Transverse colon (tissue), 4 donors: Measurements from ENCODE around the gene FA2H. TPM values are rescaled to one million over a fixed set of nuclear protein-coding genes. Genes with fewer than 3 reads are reported as not detected.
A peak's percentile ranks its signal among the peaks of the same experiment; 100 is the strongest.
"Not testable (repeated sequence)": the region's sequence is repeated elsewhere in the genome, so short reads cannot be mapped to it uniquely, and the experiment has no call there.

Experiments used
- DNase-seq: peaks from one replicate; pipeline ENCODE4 v3.0.0-alpha.2; 2019
- H3K27ac ChIP-seq, 4 donors: fragments of 200-600 bp; sonication (generic); 2 replicates each; pipeline ENCODE4 v1.5.1; 2016 to 2018; ENCODE audit warnings: inconsistent platforms in 4 of 4
- H3K27me3 ChIP-seq: fragments of 200-600 bp; sonication (generic); 2 replicates; pipeline ENCODE4 v1.5.1; 2017; ENCODE audit warnings: inconsistent platforms
- H3K36me3 ChIP-seq, 4 donors: fragments of 200-600 bp; sonication (generic); 2 replicates each; pipeline ENCODE4 v1.5.1; 2017 to 2019; ENCODE audit warnings: inconsistent platforms in 4 of 4
- H3K4me1 ChIP-seq, 4 donors: fragments of 200-600 bp; sonication (generic); 2 replicates each; pipeline ENCODE4 v1.5.1; 2017 to 2020; ENCODE audit warnings: inconsistent platforms in 4 of 4
- H3K4me3 ChIP-seq, 4 donors: fragments of 200-600 bp; sonication (generic); 1 replicate in 1 of 4; 2 replicates in 3 of 4; pipeline versions ENCODE4 v1.5.1 to v1.6.1; 2017 to 2019; ENCODE audit warnings: inconsistent platforms in 4 of 4
- H3K9me3 ChIP-seq, 2 donors: fragments of 200-600 bp; sonication (generic); 2 replicates each; pipeline ENCODE4 v1.5.1; 2017 to 2019; ENCODE audit warnings: inconsistent platforms in 2 of 2
- CTCF ChIP-seq, 5 experiments: fragments of 200-600 bp in 3 of 5; fragments of 450-650 bp in 2 of 5; sonication (generic) in 3 of 5; IDR thresholded peaks; 1 replicate in 2 of 5; 2 replicates in 3 of 5; pipeline ENCODE4 v1.5.1; 2016 to 2017; ENCODE audit warnings: antibody characterized with exemption in 5 of 5, inconsistent platforms in 3 of 5, mild to moderate bottlenecking in 2 of 5, moderate library complexity in 1 of 5
- EP300 ChIP-seq: sonication (generic); formaldehyde crosslinking; IDR thresholded peaks from one replicate; pipeline ENCODE4 v1.6.1; 2017; ENCODE audit warnings: antibody characterized with exemption, low read depth
- POLR2A ChIP-seq: fragments of 450-650 bp; IDR thresholded peaks from one replicate; pipeline ENCODE4 v1.6.1; 2016; ENCODE audit warnings: antibody characterized with exemption, mild to moderate bottlenecking, moderate library complexity
- POLR2AphosphoS5 ChIP-seq, 3 donors: sonication (generic); formaldehyde crosslinking; IDR thresholded peaks; one replicate each; pipeline ENCODE4 v1.6.1; 2016; ENCODE audit warnings: antibody characterized with exemption in 3 of 3
- WGBS, 2 donors: methylation state at CpG; one replicate each; pipeline ENCODE4 v1.1.5; 2018; ENCODE audit warnings: low coverage in 1 of 2; 5-methylcytosine and 5-hydroxymethylcytosine counted together
- in situ Hi-C, 4 donors: fragments of 200-750 bp; cut with MboI; loops; one replicate each; pipeline versions ENCODE4 v1.15.0 to v1.15.1; 2017; ENCODE audit warnings: low sequenced_read_pairs in 3 of 4, low pct_ligation_motif_present in 1 of 4, low pct_unique_long_range_greater_than_20kb in 1 of 4
- intact Hi-C: fragments of 100-400 bp; cut with DNase I; formaldehyde crosslinking; loops from one replicate; pipeline ENCODE4 v1.15.1; 2023; ENCODE audit warnings: low total_unique reads
- total RNA-seq, 4 donors: library from RNA; depleted of rRNA; stranded (reverse); fragments of >200 nt; gene quantifications; one replicate each; pipeline ENCODE4 v1.1.0, GENCODE V29; 2016

Gene FA2H
- total RNA-seq: 10 to 100 TPM; 20.1 to 80.8 (median 36.8) TPM

DNA sequence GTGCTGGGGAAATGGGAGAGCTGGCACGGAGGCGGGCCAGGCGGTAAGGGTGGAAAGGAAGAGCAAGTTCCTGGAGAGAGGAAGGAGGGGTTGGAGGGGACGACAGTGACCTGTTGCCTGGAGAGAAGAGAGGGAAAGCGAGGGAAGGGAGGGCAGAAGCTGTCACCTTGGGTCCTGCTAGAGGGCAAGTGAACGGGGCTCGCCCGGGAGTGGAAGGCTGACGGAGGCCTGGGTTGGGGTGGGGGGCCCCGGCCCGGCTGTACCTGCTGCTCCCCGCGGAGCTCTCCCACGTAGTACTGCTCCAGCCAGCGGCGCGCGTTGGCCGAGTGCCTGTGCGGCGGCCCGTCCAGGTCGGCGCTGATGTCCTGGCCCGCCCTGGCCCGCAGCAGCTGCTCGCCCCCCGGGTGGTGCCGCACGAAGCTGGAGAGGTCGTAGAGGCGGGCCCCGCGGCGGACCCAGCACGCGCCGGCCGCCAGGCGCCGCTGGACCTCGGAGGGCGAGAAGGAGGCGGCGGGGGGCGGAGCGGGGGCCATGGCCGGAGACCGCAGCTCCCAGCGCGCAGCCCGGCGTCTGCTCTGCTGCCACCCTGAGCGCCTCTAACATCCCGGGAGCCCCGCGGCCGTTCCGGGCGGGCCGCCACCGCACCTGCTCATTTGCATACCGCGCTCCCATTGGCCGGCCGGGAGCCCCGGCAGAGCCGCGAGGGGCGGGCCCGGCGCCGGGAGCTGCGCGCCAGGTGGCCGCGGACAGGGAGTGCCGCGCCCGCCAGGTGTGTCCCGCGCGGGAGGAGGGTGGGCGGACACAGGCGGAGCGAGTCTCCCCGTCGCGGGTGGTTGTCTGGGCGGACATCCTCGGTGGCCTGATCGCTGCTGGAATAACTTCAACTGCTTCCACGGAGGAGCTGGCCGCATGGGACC is at the start of gene FA2H:
Gene FA2H (minus strand): TSS at position 598 of the 917 bp plus-strand sequence. CDS start 65 bp downstream, at position 533.
- H3K4me1 ChIP-seq: peaks cover 0 to 46% (median 20%) of the 10 kb centered on the region in 4 donors
- peak within 1 kb of the TSS; percentile 79 to 96 (median 91) for H3K27ac ChIP-seq
- in situ Hi-C loops (no loop called here), intact Hi-C loops (no loop called here)
- H3K27me3 ChIP-seq: peaks cover 26% of the 10 kb centered on the region
- H3K9me3 ChIP-seq: no peaks in the 10 kb centered on the region
- peak within 1 kb of the TSS; percentile 47 to 75 (median 63) for H3K4me3 ChIP-seq
- H3K36me3 ChIP-seq: no peaks in the 10 kb centered on the region
- peak; percentile 93 for DNase-seq
- WGBS, 2 donors: 6 to 12% methylated on average over 8 to 18 of the region's 94 CpGs
- TF ChIP-seq CTCF (IDR thresholded peaks at IDR 0.05) (peak in 4 of 5 experiments; percentile 13 to 40 (median 26)), POLR2A (peak; percentile 81), EP300 (no peak), POLR2AphosphoS5 (IDR thresholded peaks at IDR 0.05) (peak; percentile 77 to 95 (median 93))

GRCh38 chr16:74817851-74818250 is 43.2 kb upstream of the FA2H start:
- intact Hi-C loops (loop anchor here (10.0 kb wide), 1 partner anchor 553 kb away; no protein-coding TSS in a partner anchor), in situ Hi-C loops (loop anchor here in 1 of 4 donors (10.0 kb wide), 1 partner anchor 47 kb away; no protein-coding TSS in a partner anchor)
- no peaks in the 10 kb centered on the region for H3K9me3 ChIP-seq
- 63 to 83% methylated on average over 4 to 7 of the region's 7 CpGs for WGBS, 2 donors
- peaks cover 0 to 6% (median 2%) of the 10 kb centered on the region in 4 donors for H3K4me1 ChIP-seq
- H3K4me3 ChIP-seq: no peak overlapping the region
- no peaks in the 10 kb centered on the region for H3K36me3 ChIP-seq
- peaks cover 4% of the 10 kb centered on the region for H3K27me3 ChIP-seq
- DNase-seq: no peak
- no peak overlapping the region for H3K27ac ChIP-seq
- TF ChIP-seq POLR2A (no peak), POLR2AphosphoS5 (IDR thresholded peaks at IDR 0.05) (no peak), CTCF (IDR thresholded peaks at IDR 0.05) (no peak), EP300 (no peak)

- H3K36me3 ChIP-seq: no peaks in the 10 kb centered on the region
- intact Hi-C loops (loop anchor here (2.0 to 10.0 kb wide), 2 partner anchors 50 to 548 kb away; no protein-coding TSS in a partner anchor), in situ Hi-C loops (loop anchor here in 1 of 4 donors (10.0 kb wide), 1 partner anchor 52 kb away; no protein-coding TSS in a partner anchor)
- H3K27me3 ChIP-seq: no peaks in the 10 kb centered on the region
- H3K4me3 ChIP-seq: no peak overlapping the region
- no peak overlapping the region for H3K27ac ChIP-seq
- no peaks in the 10 kb centered on the region for H3K9me3 ChIP-seq
- peaks cover 0 to 7% (median 2%) of the 10 kb centered on the region in 4 donors for H3K4me1 ChIP-seq
- WGBS, 2 donors: 8 to 29% methylated on average over 2 to 25 of the region's 25 CpGs
- TF ChIP-seq EP300 (no peak), CTCF (IDR thresholded peaks at IDR 0.05) (peak; percentile 90 to 97 (median 96)), POLR2A (no peak)
- peak; percentile 85 for DNase-seq
These were observed 38.6 kb upstream of the FA2H start for GRCh38 chr16:74813109-74813641.

- no peaks in the 10 kb centered on the region for H3K27me3 ChIP-seq
- no peak for DNase-seq
- 38 to 67% methylated on average over 1 to 2 of the region's 2 CpGs for WGBS, 2 donors
- no peak overlapping the region for H3K27ac ChIP-seq
- no peaks in the 10 kb centered on the region for H3K36me3 ChIP-seq
- TF ChIP-seq EP300 (no peak), CTCF (IDR thresholded peaks at IDR 0.05) (no peak), POLR2A (no peak), POLR2AphosphoS5 (IDR thresholded peaks at IDR 0.05) (no peak)
- peaks cover 0 to 7% (median 2%) of the 10 kb centered on the region in 4 donors for H3K4me1 ChIP-seq
- intact Hi-C loops (loop anchor here (2.0 to 10.0 kb wide), 2 partner anchors 51 to 547 kb away; no protein-coding TSS in a partner anchor), in situ Hi-C loops (loop anchor here in 1 of 4 donors (10.0 kb wide), 1 partner anchor 53 kb away; no protein-coding TSS in a partner anchor)
- no peaks in the 10 kb centered on the region for H3K9me3 ChIP-seq
- no peak overlapping the region for H3K4me3 ChIP-seq
These were observed 37.3 kb upstream of the FA2H start for GRCh38 chr16:74811911-74812310.

DNA sequence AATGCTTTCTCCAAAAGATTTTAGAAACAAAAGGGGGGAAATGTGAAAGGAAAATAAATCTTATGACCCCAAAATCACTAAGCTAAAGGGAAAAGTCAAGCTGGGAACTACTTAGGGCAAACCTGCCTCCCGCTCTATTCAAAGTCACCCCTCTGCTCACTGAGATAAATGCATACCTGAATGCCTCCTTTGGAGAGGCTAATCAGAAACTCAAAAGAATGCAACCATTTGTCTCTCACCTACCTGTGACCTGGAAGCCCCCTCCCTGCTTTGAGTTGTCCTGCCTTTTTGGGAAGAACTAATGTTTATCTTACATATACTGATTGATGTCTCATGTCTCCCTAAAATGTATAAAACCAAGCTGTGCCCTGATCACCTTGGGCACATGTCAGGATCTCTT is 36.6 kb upstream of the FA2H start:
- not testable (repeated sequence) for H3K4me1 ChIP-seq, DNase-seq, H3K36me3 ChIP-seq, H3K27ac ChIP-seq, H3K4me3 ChIP-seq, H3K27me3 ChIP-seq, H3K9me3 ChIP-seq
- 86 to 100% methylated on average over 1 of the region's 1 CpG for WGBS, 2 donors
- in situ Hi-C loops: loop anchor here in 1 of 4 donors (10.0 kb wide), 1 partner anchor 54 kb away; no protein-coding TSS in a partner anchor
- intact Hi-C loops: loop anchor here (10.0 kb wide), 1 partner anchor 546 kb away; no protein-coding TSS in a partner anchor
